ENCODE data around the gene ATP11A.

GRCh38 chr13:112793545-112794445 lies 104.0 kb downstream of the ATP11A start:
- TF ChIP-seq CTCF (IDR thresholded peaks at IDR 0.05) (no peak), POLR2A (IDR thresholded peaks at IDR 0.05) (no peak)
